ENCODE data around the gene DEUP1.

Gene DEUP1

DNA sequence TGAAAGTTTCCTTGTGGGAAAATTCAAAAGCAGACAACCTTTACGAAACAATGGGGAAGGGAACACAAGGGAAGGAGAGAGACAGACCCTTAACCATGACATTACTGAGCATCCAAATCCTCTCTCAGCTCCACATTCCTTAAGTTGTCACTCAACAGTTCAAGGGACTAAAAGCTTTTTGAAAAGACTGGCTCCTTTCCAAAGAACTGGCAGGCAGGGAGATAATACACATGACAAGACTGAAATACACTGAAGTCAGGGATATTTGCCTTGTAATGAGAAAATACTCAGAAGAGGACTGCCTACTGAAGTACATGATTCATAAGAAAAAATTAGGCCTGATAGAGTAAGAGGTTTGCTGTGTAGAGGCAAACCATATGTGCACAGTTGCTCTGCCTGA lies 143.6 kb downstream of the DEUP1 start:
- Histone ChIP-seq H3K27me3 (ENCODE audit: insufficient read depth, low read length) (no peaks in the 10 kb centered on the region; the same call in 1 of the 2 replicates), H3K27ac (ENCODE audit: low read depth, low read length) (no peak overlapping the region), H2AFZ (ENCODE audit: low read length, unreplicated experiment) (no peak overlapping the region)

DNA sequence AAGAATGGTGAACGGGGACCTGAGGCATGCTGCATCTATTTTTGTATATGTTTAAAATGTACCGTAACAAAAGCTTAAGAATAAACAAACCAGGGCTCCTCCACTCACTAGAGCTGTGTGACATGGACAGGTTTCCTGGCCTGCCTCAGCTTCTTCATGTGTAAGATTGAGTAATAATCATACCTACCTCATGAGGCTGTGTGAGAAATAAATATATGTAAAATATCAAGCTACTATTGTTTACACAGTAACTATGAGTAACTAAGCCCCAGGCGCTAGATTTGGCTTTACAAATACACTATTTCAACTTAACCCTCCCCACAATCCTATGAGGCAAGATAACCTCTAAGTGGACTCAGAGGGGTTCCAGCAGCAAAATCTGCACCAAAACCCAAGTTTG lies 146.3 kb downstream of the DEUP1 start:
- Histone ChIP-seq H3K79me2 (ENCODE audit: control insufficient read depth, insufficient read depth, low read length, unreplicated experiment) (no peaks in the 10 kb centered on the region), H3K4me1 (ENCODE audit: control insufficient read depth, insufficient read depth, low read length, unreplicated experiment) (no peaks in the 10 kb centered on the region), H3K36me3 (ENCODE audit: insufficient read depth, low read length) (no peaks in the 10 kb centered on the region), H3K4me3 (ENCODE audit: low read depth, low read length) (no peak overlapping the region), H3K27ac (ENCODE audit: low read depth, low read length) (no peak overlapping the region), H3K27me3 (ENCODE audit: insufficient read depth, low read length) (no peaks in the 10 kb centered on the region), H2AFZ (ENCODE audit: low read length, unreplicated experiment) (no peak overlapping the region)

More for the DNA sequence above, 143.6 kb downstream of the DEUP1 start:
- Histone ChIP-seq H3K36me3 (ENCODE audit: insufficient read depth, low read length) (no peaks in the 10 kb centered on the region), H3K79me2 (ENCODE audit: control insufficient read depth, insufficient read depth, low read length, unreplicated experiment) (no peaks in the 10 kb centered on the region), H3K4me3 (ENCODE audit: low read depth, low read length) (no peak overlapping the region), H3K4me1 (ENCODE audit: control insufficient read depth, insufficient read depth, low read length, unreplicated experiment) (no peaks in the 10 kb centered on the region)

DNA sequence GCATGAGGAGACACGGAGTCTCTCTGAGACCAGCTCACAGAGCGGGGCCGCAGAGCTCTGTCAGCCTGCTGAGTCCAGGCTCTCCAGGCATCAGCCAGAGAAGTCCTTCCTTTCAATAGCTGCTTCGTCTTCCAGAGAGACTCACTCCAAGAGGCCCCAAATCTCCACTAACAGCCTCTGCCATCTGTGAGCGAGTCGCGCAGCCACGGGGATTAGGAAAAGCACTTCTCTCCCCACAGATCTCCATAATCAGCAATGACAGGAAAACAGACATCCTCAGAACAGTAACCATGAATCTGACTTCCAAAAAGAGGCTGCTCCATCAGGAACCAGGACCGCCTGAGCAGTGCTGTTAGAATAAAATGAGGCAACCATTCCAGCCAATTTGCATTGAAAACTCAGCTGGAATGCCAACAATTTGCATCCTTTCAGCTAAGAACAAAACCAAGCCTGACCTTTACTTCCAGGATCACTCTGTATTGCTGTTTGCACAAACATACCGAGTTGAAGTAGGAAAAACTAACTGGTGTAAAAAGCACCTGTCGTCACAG lies 147.2 kb downstream of the DEUP1 start:
- no peak overlapping the region for H3K4me3 ChIP-seq (ENCODE audit: low read depth, low read length)
- no peaks in the 10 kb centered on the region for H3K36me3 ChIP-seq (ENCODE audit: insufficient read depth, low read length)
- H3K27me3 ChIP-seq (ENCODE audit: insufficient read depth, low read length) = no peaks in the 10 kb centered on the region
- no peak overlapping the region for H3K27ac ChIP-seq (ENCODE audit: low read depth, low read length)
- H3K4me1 ChIP-seq (ENCODE audit: control insufficient read depth, insufficient read depth, low read length, unreplicated experiment) = no peaks in the 10 kb centered on the region
- no peaks in the 10 kb centered on the region for H3K79me2 ChIP-seq (ENCODE audit: control insufficient read depth, insufficient read depth, low read length, unreplicated experiment)
- H2AFZ ChIP-seq (ENCODE audit: low read length, unreplicated experiment) = no peak overlapping the region

DNA sequence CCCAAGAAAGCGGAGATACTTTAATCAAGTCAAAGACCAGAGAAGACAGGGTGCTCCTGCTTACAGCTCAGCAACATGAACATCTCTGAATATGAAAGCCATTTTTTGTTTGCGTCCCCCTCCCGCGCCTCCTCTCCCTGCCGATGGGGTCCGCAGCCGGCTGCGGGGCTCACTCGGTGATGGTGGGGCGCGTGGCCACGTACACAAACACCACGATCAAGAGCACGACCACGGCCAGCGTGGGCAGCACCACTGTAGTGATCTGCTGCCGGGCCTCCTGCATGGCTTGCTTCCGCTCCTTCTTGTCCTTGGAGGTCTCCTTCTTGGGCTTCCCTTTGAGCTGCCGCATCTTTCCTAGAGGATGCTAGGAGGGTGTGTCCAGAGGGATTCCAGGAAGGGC lies 148.3 kb downstream of the DEUP1 start:
- Histone ChIP-seq H3K4me3 (ENCODE audit: low read depth, low read length) (no peak overlapping the region), H3K27me3 (ENCODE audit: insufficient read depth, low read length) (no peaks in the 10 kb centered on the region), H3K27ac (ENCODE audit: low read depth, low read length) (no peak overlapping the region), H2AFZ (ENCODE audit: low read length, unreplicated experiment) (no peak overlapping the region), H3K36me3 (ENCODE audit: insufficient read depth, low read length) (no peaks in the 10 kb centered on the region), H3K4me1 (ENCODE audit: control insufficient read depth, insufficient read depth, low read length, unreplicated experiment) (no peaks in the 10 kb centered on the region), H3K79me2 (ENCODE audit: control insufficient read depth, insufficient read depth, low read length, unreplicated experiment) (no peaks in the 10 kb centered on the region)

DNA sequence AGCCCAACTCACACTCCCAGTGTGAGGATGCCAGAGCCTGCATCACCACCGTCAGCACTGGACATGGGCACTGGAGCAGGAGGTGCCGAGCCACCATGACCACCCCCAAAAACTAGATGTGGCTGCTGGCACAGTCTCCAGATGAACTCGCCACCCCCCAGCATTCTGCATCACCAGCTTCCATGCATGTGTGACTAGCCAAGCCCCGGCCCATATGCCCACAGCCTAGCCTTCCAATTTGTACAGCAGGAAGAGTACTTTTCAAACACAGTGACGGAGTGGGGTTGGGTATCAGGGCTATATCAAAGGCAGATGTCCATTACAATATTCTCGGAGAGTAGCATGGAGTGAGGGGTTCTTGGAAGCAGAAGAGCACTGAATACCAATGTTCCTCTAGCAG lies 149.7 kb downstream of the DEUP1 start:
- Histone ChIP-seq H3K36me3 (ENCODE audit: insufficient read depth, low read length) (no peaks in the 10 kb centered on the region), H3K27me3 (ENCODE audit: insufficient read depth, low read length) (no peaks in the 10 kb centered on the region), H3K27ac (ENCODE audit: low read depth, low read length) (no peak overlapping the region), H3K4me3 (ENCODE audit: low read depth, low read length) (no peak overlapping the region), H3K4me1 (ENCODE audit: control insufficient read depth, insufficient read depth, low read length, unreplicated experiment) (no peaks in the 10 kb centered on the region), H2AFZ (ENCODE audit: low read length, unreplicated experiment) (no peak overlapping the region), H3K79me2 (ENCODE audit: control insufficient read depth, insufficient read depth, low read length, unreplicated experiment) (no peaks in the 10 kb centered on the region)

DNA sequence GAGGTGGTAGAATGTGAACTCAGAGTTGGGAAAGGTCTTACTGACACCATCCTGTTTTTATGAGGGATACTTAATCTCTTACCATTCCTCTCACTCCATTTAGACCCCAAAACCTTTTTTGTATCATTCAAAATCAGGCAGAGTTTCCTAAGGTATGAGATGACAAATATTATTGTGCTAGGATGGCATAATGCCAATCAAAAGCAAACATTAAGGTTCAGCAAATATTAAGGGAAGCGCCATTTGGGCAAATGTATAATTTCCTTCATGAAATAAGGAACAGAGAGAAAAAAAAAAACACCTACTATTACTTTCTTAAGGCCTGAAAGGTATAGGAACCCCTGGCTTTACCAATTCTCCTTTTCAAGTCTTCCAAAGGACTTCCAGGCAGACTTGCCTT lies 150.2 kb downstream of the DEUP1 start:
- H3K4me3 ChIP-seq (ENCODE audit: low read depth, low read length) = no peak overlapping the region
- no peaks in the 10 kb centered on the region for H3K4me1 ChIP-seq (ENCODE audit: control insufficient read depth, insufficient read depth, low read length, unreplicated experiment)
- H3K36me3 ChIP-seq (ENCODE audit: insufficient read depth, low read length) = no peaks in the 10 kb centered on the region
- H3K27me3 ChIP-seq (ENCODE audit: insufficient read depth, low read length) = no peaks in the 10 kb centered on the region
- H2AFZ ChIP-seq (ENCODE audit: low read length, unreplicated experiment) = no peak overlapping the region
- H3K79me2 ChIP-seq (ENCODE audit: control insufficient read depth, insufficient read depth, low read length, unreplicated experiment) = no peaks in the 10 kb centered on the region
- H3K27ac ChIP-seq (ENCODE audit: low read depth, low read length) = no peak overlapping the region

DNA sequence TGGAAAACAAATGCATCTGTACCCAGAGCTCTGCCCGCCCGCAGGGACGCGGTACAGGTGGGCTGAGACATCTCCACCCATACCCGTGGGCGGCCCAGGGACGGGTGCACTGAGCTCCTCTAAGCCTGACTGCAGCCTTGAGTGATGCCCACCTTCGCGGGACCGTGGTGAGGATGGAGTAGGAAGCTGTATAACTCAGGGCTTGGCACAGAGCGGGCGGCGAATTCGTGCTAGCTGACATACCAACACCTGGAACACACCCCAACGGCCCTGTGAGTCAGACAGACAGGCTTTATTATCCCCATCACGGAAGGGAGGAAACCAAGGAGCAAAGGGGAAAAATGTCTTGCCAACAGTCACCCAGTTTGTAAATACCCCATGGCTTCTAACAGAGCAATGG lies 150.7 kb downstream of the DEUP1 start:
- H3K4me3 ChIP-seq (ENCODE audit: low read depth, low read length) = no peak overlapping the region
- H3K79me2 ChIP-seq (ENCODE audit: control insufficient read depth, insufficient read depth, low read length, unreplicated experiment) = no peaks in the 10 kb centered on the region
- H3K27ac ChIP-seq (ENCODE audit: low read depth, low read length) = no peak overlapping the region
- no peak overlapping the region for H2AFZ ChIP-seq (ENCODE audit: low read length, unreplicated experiment)
- no peaks in the 10 kb centered on the region for H3K4me1 ChIP-seq (ENCODE audit: control insufficient read depth, insufficient read depth, low read length, unreplicated experiment)
- H3K36me3 ChIP-seq (ENCODE audit: insufficient read depth, low read length) = no peaks in the 10 kb centered on the region
- no peaks in the 10 kb centered on the region for H3K27me3 ChIP-seq (ENCODE audit: insufficient read depth, low read length)

DNA sequence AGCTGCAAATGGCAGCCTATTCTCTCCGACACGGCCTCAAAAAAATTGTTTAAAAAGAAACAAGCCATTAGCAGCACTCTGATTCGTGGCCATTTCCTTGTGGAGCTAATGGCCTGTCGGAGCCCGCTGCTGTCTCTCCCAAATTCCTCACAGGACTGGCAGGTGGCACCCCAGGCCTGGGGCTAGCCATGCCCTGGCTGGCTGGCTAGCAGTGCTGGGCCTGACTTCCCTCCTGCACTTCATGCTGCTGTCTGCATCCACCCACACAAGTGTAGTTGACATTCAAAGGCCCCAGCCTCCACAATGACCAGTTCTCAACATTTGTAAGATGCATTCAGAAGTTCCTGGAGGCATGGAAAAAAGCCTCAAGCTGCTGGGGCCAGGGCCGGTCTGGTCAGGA lies 151.2 kb downstream of the DEUP1 start:
- Histone ChIP-seq H3K27me3 (ENCODE audit: insufficient read depth, low read length) (no peaks in the 10 kb centered on the region), H3K4me3 (ENCODE audit: low read depth, low read length) (no peak overlapping the region), H2AFZ (ENCODE audit: low read length, unreplicated experiment) (no peak overlapping the region)

DNA sequence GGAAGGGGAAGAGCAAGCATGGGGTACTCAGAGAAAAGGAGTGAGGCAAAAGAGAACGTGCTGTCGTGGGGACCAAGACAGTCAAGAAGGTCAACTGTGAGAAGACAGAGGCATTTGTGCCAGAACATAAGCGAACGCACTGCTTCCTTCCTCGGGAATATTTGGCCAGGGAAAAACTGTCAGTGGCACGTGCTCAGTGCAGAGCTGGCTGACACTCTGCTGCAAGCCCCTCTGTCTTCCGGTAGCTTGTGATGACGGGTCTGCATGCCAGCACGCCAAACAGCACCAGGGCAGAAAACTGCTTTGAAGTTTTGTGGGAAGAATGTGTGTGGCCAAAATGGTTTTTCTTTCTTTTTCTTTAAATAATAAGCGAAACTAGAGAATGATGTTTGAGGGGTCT lies 152.0 kb downstream of the DEUP1 start:
- H3K36me3 ChIP-seq (ENCODE audit: insufficient read depth, low read length) = no peaks in the 10 kb centered on the region
- no peaks in the 10 kb centered on the region for H3K79me2 ChIP-seq (ENCODE audit: control insufficient read depth, insufficient read depth, low read length, unreplicated experiment)
- H3K27ac ChIP-seq (ENCODE audit: low read depth, low read length) = no peak overlapping the region
- no peaks in the 10 kb centered on the region for H3K4me1 ChIP-seq (ENCODE audit: control insufficient read depth, insufficient read depth, low read length, unreplicated experiment)
- H3K27me3 ChIP-seq (ENCODE audit: insufficient read depth, low read length) = no peaks in the 10 kb centered on the region
- no peak overlapping the region for H2AFZ ChIP-seq (ENCODE audit: low read length, unreplicated experiment)
- no peak overlapping the region for H3K4me3 ChIP-seq (ENCODE audit: low read depth, low read length)

More for the DNA sequence above, 151.2 kb downstream of the DEUP1 start:
- H3K36me3 ChIP-seq (ENCODE audit: insufficient read depth, low read length) = no peaks in the 10 kb centered on the region
- no peaks in the 10 kb centered on the region for H3K79me2 ChIP-seq (ENCODE audit: control insufficient read depth, insufficient read depth, low read length, unreplicated experiment)
- H3K27ac ChIP-seq (ENCODE audit: low read depth, low read length) = no peak overlapping the region
- H3K4me1 ChIP-seq (ENCODE audit: control insufficient read depth, insufficient read depth, low read length, unreplicated experiment) = no peaks in the 10 kb centered on the region

DNA sequence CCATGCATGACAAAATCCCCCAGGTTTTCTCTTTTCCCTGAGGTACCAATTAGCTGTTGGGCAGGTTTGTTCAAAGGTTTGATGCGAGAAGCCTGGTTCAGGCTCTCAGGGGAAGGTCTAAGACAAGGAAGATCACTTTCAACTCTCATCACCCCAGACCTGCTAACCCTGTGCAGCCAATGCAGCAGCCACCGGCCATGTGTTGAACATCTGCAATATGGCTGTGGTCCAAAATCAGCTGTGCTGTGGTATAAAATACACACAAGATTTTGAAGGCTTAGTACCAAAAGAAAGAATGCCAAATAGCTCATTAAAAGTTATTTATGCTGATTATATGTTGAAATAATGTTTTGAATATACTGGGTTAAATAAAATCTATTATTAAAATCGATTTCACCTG lies 154.2 kb downstream of the DEUP1 start:
- Histone ChIP-seq H3K36me3 (ENCODE audit: insufficient read depth, low read length) (no peaks in the 10 kb centered on the region), H3K4me3 (ENCODE audit: low read depth, low read length) (no peak overlapping the region), H3K4me1 (ENCODE audit: control insufficient read depth, insufficient read depth, low read length, unreplicated experiment) (no peaks in the 10 kb centered on the region), H3K79me2 (ENCODE audit: control insufficient read depth, insufficient read depth, low read length, unreplicated experiment) (no peaks in the 10 kb centered on the region), H3K27ac (ENCODE audit: low read depth, low read length) (no peak overlapping the region), H2AFZ (ENCODE audit: low read length, unreplicated experiment) (no peak overlapping the region), H3K27me3 (ENCODE audit: insufficient read depth, low read length) (no peaks in the 10 kb centered on the region)

DNA sequence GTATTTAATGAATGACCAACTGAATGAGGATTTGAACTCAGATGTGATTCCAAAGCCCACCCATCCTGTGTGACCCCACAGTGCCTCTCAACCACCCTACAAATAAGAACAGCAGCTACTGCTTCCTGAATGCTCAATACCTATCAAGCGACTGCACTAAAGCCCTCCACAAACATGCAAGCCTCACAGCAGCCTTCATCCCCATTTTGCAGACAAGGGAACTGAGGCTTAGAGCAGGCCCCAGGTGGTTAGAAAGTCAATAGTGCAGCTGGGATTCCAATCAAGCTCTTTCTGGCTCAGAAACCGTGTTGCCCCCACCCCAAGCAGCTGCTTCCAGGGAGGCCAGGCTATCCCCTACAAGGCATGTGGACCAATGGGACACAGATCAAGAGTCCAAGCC lies 155.4 kb downstream of the DEUP1 start:
- H3K4me3 ChIP-seq (ENCODE audit: low read depth, low read length) = no peak overlapping the region
- no peaks in the 10 kb centered on the region for H3K79me2 ChIP-seq (ENCODE audit: control insufficient read depth, insufficient read depth, low read length, unreplicated experiment)
- H3K36me3 ChIP-seq (ENCODE audit: insufficient read depth, low read length) = no peaks in the 10 kb centered on the region
- H3K27ac ChIP-seq (ENCODE audit: low read depth, low read length) = no peak overlapping the region
- H3K4me1 ChIP-seq (ENCODE audit: control insufficient read depth, insufficient read depth, low read length, unreplicated experiment) = no peaks in the 10 kb centered on the region
- no peaks in the 10 kb centered on the region for H3K27me3 ChIP-seq (ENCODE audit: insufficient read depth, low read length)
- no peak overlapping the region for H2AFZ ChIP-seq (ENCODE audit: low read length, unreplicated experiment)

All from ACC112 (cell line).